ENCODE results near the gene UNCX.
A peak's percentile ranks its signal among the peaks of the same experiment; 100 is the strongest.

- TF ChIP-seq ZNF274 (IDR thresholded peaks at IDR 0.05; ENCODE audit: low read depth, low read length) (no peak), YY1 (IDR thresholded peaks at IDR 0.05; ENCODE audit: insufficient read depth, insufficient read length) (no peak), SUZ12 (IDR thresholded peaks at IDR 0.05; ENCODE audit: extremely low read depth, insufficient read depth, insufficient read length) (peak; percentile 91)
Observed at GRCh38 chr7:1233333-1234048, 819 bp downstream of the UNCX start.

All from NT2/D1 (cell line).